GM21360 (cell line): ENCODE data around the gene CTNNA1.
"Not testable (repeated sequence)": the region's sequence is repeated elsewhere in the genome, so short reads cannot be mapped to it uniquely, and the experiment has no call there.

Source experiments
- ATAC-seq: cut with Tn5 transposase; IDR thresholded peaks from one replicate; pipeline ENCODE4 v1.9.1; 2021; ENCODE audit warnings: mild to moderate bottlenecking, moderate library complexity; ENCODE audit not compliant: unreplicated experiment

The CTNNA1 gene

DNA sequence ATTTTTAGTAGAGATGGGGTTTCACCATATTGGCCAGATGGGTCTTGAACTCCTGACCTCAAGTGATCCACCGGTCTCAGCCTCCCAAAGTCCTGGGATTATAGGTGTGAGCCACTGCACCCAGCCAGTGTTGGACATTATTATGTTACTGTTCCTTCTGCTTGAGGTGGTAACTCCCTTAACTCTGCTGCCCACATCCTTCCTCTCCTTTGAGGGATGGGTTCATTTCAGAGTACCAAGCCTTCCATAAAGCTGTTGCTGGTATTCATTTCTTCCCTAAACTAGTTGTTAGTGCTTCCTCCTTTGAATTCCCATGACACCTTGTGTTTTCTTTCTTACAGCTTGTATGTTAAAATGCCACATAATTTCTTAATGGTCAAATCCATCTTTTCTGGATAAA lies 54.0 kb downstream of the CTNNA1 start:
- ATAC-seq: no peak

- no peak for ATAC-seq
Observed at GRCh38 chr5:138809391-138809790, 56.2 kb downstream of the CTNNA1 start.

DNA sequence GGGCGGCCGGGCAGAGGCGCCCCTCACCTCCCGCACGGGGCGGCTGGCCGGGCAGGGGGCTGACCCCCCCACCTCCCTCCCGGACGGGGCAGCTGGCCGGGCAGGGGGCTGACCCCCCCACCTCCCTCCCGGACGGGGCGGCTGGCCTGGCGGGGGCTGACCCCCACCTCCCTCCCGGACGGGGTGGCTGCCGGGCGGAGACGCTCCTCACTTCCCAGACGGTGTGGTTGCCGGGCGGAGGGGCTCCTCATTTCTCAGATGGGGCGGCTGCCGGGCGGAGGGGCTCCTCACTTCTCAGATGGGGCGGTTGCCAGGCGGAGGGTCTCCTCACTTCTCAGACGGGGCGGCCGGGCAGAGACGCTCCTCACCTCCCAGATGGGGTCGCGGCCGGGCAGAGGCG lies 57.6 kb downstream of the CTNNA1 start:
- not testable (repeated sequence) for ATAC-seq

DNA sequence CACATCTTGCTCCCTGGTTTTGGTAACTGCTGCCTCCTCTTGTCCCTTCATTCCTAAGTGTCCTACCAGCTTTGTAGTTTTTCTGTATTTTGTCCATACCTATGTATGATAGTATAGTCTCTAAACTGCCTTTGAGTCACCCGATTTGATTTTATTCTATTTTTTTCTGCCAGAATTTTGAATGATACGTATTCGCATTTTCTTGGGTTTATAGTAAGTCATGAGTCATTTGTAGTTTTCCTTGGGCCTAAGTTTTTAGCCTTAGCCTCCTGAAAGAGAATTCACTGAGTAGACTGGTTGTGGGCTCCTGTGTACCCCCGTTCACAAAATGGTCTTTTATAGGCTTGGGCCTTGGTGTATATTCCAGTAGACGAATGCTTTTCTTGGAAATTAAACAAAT lies 62.3 kb downstream of the CTNNA1 start:
- ATAC-seq: no peak

DNA sequence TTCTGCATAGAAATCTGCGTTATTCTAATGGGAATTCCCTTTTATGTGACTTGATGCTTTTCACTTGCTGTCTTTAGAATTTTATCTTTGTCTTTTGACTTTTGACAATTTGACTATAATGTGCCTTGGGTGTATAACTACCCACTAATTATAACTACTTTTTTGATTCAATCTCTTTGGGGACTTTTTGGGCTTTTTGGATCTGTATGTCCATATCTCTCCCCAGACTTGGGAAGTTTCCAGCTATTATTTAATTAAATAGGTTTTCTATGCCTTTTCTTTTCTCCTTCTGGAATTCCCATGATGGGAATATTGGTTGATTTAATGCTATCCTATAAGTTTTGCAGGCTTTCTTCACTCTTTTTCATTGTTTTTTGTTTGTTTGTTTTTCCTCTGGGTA lies 64.0 kb downstream of the CTNNA1 start:
- ATAC-seq: no peak

GRCh38 chr5:138819081-138819480 lies 65.9 kb downstream of the CTNNA1 start:
- no peak for ATAC-seq

DNA sequence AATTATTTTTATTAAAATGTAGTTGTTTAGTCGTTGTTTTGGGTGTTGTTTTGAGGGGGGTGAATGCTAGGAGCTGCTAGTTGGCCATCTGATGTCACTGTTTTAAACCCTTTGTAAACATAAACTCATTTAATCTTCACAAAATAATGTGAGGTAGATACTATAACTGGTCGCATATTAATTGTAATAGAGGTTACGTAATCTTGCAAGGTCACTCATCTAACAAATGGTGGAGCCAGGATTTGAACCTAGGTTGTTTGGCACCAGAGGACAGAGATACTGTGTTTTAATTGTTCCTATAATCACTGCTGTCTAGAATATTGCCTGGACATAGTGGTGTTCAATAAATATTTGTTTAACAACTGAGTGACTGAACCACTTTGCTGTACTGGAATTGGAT lies 67.5 kb downstream of the CTNNA1 start:
- ATAC-seq: no peak

GRCh38 chr5:138824516-138824915 lies 71.3 kb downstream of the CTNNA1 start:
- ATAC-seq: no peak

- ATAC-seq: no peak
Observed at GRCh38 chr5:138824924-138825863, 72.0 kb downstream of the CTNNA1 start.

DNA sequence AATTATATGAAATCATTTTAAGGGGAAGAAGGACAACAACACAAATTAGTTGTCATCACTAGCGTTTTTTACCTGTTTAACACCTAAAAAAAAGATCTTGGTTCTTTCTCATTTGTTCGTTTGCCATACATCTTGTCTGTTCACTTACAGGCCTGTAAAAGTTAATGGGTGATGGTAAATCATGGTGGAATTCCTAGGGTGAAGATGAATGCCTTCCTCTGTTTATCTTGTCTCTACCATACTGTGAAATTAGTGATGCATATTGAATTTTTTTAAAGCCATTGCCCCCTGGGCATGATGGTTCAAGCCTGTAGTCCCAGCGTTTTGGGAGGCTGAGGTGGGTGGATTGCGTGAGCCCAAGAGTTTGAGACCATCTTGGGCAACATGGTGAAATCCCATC lies 75.3 kb downstream of the CTNNA1 start:
- ATAC-seq: no peak

DNA sequence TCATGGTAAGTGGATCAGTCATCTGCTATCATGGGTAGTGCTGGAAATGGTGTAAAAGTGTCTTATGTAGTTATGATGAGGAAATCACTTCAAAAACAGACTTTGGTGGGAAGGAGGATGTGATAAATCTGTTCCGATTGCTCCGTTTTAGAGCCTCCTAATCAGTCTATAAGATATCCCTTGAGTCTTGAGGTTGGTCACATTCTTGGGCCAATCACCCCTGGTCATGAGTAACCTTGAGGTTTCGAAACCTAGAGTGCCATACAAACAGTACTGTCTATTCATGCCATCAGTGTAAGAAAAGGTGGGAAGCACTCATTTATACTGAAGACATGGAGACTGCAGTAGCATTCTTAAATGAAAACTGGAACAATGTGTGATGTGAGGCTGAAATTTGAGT lies 76.1 kb downstream of the CTNNA1 start:
- no peak for ATAC-seq

DNA sequence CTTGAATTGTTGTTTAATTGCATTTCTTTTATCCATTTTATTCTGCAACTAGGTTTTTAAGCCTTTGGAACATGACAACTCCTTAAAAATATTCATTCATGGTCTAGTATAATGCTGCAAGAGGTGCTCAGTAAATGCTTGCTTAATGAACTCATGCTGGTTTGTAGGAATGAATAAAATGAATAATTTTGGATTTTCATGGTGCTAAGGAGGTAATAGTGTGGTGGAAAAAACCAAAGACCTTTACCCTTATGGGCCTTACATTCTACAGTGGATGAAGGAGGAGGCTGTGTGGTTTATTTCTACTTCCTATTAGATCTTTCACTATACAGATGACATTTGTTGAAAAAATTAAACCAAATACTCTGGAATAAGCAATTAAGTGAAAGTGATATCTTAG lies 78.5 kb downstream of the CTNNA1 start:
- ATAC-seq: no peak

DNA sequence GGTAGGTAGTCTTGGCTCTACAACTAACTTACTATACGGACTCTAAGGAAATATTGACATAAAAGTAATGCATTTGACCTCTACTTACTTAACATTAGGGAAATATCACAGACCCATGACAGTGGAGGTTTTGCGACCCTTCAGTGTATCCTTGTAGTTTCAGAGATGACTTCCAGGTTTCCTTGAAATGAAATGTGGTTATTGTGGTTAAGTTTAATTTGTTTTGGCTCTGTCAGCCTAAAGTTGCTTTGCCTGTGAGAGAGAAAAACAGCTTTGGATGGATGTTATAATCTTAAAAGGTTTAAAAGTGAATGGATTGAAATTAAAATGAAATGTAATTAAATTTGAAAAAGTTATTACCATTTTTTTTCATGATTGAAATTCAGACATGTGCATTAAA lies 79.0 kb downstream of the CTNNA1 start:
- no peak for ATAC-seq

- ATAC-seq: no peak
Observed at GRCh38 chr5:138833080-138833479, 79.9 kb downstream of the CTNNA1 start.

DNA sequence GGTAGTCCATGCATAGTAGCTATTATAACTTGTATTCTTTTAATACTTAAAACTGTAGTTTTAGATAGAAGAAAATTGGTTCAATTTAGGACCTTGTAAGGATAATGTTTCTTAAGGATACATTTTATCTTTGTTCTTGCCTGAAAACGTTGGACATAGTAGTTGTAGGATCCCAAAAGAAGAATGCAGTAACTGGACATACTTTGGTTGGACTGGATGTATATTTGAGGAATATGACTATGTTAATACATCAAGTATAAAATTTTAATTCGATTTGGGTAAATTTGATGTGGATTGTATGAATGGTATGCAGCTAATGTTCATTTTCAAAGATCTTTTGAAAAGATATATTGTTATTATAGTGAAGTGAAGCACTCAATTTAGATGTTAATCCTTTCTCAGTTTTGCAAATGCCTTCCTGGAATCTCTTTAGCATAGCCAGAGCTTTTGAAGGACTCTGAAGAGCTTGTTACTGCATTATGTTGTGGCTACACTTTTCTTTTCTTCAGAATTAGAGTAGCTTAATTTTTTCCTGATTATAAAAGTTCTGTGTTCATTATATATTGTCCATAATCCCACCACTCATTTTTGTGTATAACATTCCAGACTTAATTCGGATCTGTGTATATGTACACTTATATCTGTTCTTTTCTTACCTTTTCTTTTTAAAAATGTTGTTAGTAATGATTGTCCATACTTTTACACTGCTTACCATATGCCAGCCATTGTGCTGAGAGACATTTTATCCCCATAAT lies 80.7 kb downstream of the CTNNA1 start:
- ATAC-seq: no peak

DNA sequence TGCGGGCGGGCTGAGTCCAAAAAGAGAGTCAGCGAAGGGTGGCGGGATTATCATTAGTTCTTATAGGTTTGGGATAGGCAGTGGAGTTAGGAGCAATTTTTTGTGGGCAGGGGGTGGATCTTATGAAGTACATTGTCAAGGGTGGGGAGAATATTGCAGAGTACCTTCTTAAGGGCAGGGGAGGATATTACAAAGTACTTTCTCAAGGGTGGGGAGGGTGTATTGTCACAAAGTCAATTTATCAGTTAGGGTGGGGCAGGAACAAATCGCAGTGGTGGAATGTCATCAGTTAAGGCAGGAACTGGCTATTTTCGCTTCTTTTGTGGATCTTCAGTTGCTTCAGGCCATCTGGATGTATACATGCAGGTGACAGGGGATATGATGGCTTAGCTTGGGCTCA lies 81.6 kb downstream of the CTNNA1 start:
- not testable (repeated sequence) for ATAC-seq

- no peak for ATAC-seq
Observed at GRCh38 chr5:138837160-138837559, 83.9 kb downstream of the CTNNA1 start.

- no peak for ATAC-seq
Observed at GRCh38 chr5:138840103-138840502, 86.9 kb downstream of the CTNNA1 start.

DNA sequence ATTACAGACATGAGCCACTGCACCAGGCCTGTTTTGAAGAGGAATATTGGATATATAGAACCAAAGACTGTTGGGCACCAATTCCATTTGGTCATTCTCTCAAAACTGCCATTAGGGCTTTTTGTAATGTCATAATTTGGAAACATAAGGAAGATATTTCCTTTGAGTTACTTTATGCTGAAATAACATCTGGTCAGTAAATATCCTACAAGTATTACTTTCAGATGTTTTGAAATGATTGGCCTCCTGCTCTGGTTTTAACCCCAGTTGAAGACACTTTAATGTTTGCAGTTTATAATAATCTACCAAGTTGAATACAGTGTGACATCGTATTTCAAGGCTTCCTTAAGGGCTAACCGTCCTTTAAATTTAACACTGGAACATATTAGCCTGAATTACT lies 88.3 kb downstream of the CTNNA1 start:
- no peak for ATAC-seq

- no peak for ATAC-seq
Observed at GRCh38 chr5:138843316-138844124, 90.3 kb downstream of the CTNNA1 start.

DNA sequence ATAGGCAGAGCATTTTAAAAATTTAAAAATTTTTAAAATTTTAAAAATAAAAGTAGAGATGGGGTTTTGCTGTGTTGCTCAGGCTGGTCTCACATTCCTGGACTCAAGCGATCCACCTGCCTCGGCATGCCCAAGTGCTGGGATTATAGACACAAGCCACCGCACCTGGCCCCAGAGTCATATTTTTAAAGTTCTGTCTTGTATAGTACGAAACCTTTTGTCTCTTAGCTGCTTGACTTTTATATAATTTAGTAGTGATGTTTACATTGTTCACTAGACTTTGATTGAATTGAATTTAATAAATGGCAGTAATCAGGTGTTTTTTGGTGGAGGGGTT lies 90.9 kb downstream of the CTNNA1 start:
- ATAC-seq: no peak
